ENCODE data around the gene SEMA5A.

DNA sequence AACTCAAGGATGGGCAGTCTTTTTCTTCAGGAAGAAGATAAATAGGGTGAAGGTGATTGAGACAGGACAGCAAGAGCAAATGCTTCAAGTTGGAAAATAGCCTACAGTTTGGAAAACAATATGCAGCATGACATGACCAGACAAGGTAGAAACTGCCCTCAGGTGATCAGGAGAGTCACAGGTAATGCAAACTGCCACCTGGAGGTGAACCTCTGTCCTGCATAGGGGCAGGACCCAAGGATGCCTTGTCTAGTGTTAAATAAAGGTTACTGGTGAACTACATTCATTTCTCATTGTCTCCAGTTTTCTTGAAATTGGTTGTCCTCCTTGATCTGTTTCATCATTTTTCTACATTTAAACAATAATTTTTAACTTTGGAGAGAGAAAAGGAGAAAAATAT, 232.1 kb downstream of the SEMA5A start:
- TF ChIP-seq YY1 (IDR thresholded peaks at IDR 0.05; ENCODE audit: insufficient read depth, insufficient read length) (no peak), ZNF274 (IDR thresholded peaks at IDR 0.05; ENCODE audit: low read depth, low read length) (no peak), SUZ12 (IDR thresholded peaks at IDR 0.05; ENCODE audit: extremely low read depth, insufficient read depth, insufficient read length) (no peak)

All from NT2/D1 (cell line).